ENCODE measurements around the gene ALS2. TPM values are rescaled to one million over a fixed set of nuclear protein-coding genes. Genes with fewer than 3 reads are reported as not detected.
"Not testable (repeated sequence)": the region's sequence is repeated elsewhere in the genome, so short reads cannot be mapped to it uniquely, and the experiment has no call there.

The ALS2 gene
- total RNA-seq, 2 donors from 2014 or later: 14.8 to 16.3 TPM

DNA sequence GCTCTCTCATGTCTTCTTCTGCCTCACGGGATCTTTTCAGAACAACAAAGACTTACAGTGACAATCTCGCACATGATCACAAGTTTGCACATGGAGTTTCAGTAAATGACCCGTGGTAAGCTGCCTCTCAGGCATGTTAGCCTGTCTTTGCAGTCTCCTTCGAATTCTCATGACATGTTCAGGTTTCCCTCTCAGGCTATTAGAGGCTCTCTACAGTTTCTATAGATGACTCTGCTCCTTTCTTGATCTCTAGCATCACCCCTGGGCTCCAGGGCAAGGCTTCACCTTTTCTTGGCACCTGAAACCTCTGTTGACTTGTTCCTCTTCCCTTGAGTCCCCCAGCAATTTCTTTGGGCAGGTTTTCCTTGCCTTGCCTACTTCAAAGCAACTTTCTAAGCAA is 105.3 kb downstream of the ALS2 start:
- Histone ChIP-seq H3K9me3 (no peaks in the 10 kb centered on the region), H3K27ac (no peak overlapping the region), H3K4me1 (replicated peaks) (no peaks in the 10 kb centered on the region), H3K4me3 (no peak overlapping the region), H3K36me3 (no peaks in the 10 kb centered on the region), H3K27me3 (replicated peaks; ENCODE audit: insufficient read depth) (no peaks in the 10 kb centered on the region)
- intact Hi-C loops (cut with DNase I): no loop called here
- WGBS: 44% methylated on average over 4 of the region's 4 CpGs
- TF ChIP-seq, protein P1, sequence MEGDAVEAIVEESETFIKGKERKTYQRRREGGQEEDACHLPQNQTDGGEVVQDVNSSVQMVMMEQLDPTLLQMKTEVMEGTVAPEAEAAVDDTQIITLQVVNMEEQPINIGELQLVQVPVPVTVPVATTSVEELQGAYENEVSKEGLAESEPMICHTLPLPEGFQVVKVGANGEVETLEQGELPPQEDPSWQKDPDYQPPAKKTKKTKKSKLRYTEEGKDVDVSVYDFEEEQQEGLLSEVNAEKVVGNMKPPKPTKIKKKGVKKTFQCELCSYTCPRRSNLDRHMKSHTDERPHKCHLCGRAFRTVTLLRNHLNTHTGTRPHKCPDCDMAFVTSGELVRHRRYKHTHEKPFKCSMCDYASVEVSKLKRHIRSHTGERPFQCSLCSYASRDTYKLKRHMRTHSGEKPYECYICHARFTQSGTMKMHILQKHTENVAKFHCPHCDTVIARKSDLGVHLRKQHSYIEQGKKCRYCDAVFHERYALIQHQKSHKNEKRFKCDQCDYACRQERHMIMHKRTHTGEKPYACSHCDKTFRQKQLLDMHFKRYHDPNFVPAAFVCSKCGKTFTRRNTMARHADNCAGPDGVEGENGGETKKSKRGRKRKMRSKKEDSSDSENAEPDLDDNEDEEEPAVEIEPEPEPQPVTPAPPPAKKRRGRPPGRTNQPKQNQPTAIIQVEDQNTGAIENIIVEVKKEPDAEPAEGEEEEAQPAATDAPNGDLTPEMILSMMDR (IDR thresholded peaks at IDR 0.05): no peak
- TF ChIP-seq POLR2AphosphoS5 (IDR thresholded peaks at IDR 0.05) (no peak), POLR2A (IDR thresholded peaks at IDR 0.05) (no peak)
- no peak for DNase-seq (ENCODE audit: low spot score)

DNA sequence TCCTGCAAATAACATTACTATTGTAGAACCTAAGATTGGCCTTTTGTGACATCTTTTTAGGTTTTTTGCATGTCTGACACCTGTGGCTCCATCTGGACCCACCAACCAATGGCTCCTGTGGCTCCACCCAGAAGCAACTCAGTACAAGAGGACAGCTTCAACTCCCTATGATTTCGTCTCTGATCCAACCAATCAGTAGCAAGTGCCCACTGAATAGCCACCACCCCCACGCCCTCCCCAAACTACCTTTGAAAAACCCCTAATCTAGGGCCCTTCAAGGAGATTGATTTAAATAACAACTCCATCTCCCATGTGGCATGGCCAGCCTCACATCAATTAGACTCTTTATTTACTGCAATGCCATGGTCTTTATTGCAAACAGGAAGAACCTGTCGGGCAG is 105.9 kb downstream of the ALS2 start:
- WGBS: 77% methylated on average over 3 of the region's 3 CpGs
- no peaks in the 10 kb centered on the region for H3K27me3 ChIP-seq (replicated peaks; ENCODE audit: insufficient read depth)
- no peaks in the 10 kb centered on the region for H3K4me1 ChIP-seq (replicated peaks)
- H3K4me3 ChIP-seq: no peak overlapping the region
- no peak overlapping the region for H3K27ac ChIP-seq
- TF ChIP-seq POLR2AphosphoS5 (IDR thresholded peaks at IDR 0.05) (no peak), POLR2A (IDR thresholded peaks at IDR 0.05) (no peak)
- TF ChIP-seq, protein P1 (IDR thresholded peaks at IDR 0.05): no peak
- no peaks in the 10 kb centered on the region for H3K9me3 ChIP-seq
- no peaks in the 10 kb centered on the region for H3K36me3 ChIP-seq
- intact Hi-C loops (cut with DNase I): no loop called here
- DNase-seq (ENCODE audit: low spot score): no peak

DNA sequence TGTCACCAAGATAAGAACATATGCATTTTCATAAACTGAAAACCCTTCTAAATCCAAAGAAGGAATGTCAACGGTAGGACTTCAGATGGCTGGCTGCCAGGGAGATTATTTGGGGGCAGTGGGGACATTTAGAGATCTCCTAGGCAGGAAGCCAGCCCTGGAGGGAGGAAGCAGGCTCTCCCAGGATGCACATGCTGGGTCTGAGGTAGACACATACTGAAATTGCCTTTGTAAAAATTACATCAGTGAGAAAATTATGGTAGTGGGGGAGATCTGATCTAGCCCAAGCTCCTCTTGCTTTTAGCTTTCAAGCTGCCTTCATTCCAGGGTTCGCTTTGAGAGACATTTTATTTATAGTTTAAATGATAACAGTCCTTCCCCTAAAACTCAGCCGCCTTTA is 106.4 kb downstream of the ALS2 start:
- WGBS: 68% methylated on average over 3 of the region's 3 CpGs
- no peaks in the 10 kb centered on the region for H3K27me3 ChIP-seq (replicated peaks; ENCODE audit: insufficient read depth)
- no peak overlapping the region for H3K4me3 ChIP-seq
- intact Hi-C loops (cut with DNase I): no loop called here
- no peaks in the 10 kb centered on the region for H3K9me3 ChIP-seq
- no peak for DNase-seq (ENCODE audit: low spot score)
- TF ChIP-seq, protein P1 (IDR thresholded peaks at IDR 0.05): no peak
- TF ChIP-seq POLR2AphosphoS5 (IDR thresholded peaks at IDR 0.05) (no peak), POLR2A (IDR thresholded peaks at IDR 0.05) (no peak)
- no peaks in the 10 kb centered on the region for H3K4me1 ChIP-seq (replicated peaks)
- no peaks in the 10 kb centered on the region for H3K36me3 ChIP-seq
- H3K27ac ChIP-seq: no peak overlapping the region

DNA sequence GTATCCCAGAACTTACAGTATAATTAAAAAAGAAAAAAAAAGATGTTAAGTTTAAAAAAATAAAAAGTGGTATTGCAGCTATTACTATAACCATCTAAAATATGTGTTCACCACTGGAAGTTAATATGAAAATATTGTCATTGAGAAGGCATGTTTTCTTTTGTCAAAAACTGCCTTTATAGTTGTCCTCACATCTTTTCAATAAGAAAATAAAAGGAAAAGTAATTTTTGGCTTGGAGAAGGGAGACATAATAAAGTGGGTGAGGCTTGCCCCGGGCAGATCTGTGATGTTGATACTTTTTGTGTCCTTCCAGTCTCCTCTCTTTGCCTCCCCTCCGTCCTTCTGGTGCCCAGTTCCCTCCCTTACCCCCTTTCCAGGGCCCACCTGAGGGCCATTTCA is 107.2 kb downstream of the ALS2 start:
- no peak overlapping the region for H3K4me3 ChIP-seq
- no peaks in the 10 kb centered on the region for H3K4me1 ChIP-seq (replicated peaks)
- no peaks in the 10 kb centered on the region for H3K36me3 ChIP-seq
- TF ChIP-seq, protein P1 (IDR thresholded peaks at IDR 0.05): no peak
- TF ChIP-seq POLR2AphosphoS5 (IDR thresholded peaks at IDR 0.05) (no peak), POLR2A (IDR thresholded peaks at IDR 0.05) (no peak)
- no peaks in the 10 kb centered on the region for H3K9me3 ChIP-seq
- no peak for DNase-seq (ENCODE audit: low spot score)
- intact Hi-C loops (cut with DNase I): no loop called here
- no peaks in the 10 kb centered on the region for H3K27me3 ChIP-seq (replicated peaks; ENCODE audit: insufficient read depth)
- H3K27ac ChIP-seq: no peak overlapping the region
- 56% methylated on average over 2 of the region's 2 CpGs for WGBS

DNA sequence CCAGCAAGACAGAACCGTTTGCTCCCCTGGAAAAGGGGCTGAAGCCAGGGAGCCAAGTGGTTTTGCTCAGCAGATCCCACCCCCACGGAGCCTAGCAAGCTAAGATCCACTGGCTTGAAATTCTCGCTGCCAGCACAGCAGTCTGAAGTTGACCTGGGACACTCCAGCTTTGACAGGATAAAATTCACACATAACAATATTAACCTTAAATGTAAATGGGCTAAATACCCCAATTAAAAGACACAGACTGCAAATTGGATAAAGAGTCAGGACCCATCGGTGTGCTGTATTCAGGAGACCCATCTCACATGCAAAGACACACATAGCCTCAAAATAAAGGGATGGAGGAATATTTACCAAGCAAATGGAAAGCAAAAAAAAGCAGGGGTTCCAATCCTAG is 109.5 kb downstream of the ALS2 start:
- H3K27ac ChIP-seq; H3K36me3 ChIP-seq; H3K9me3 ChIP-seq; DNase-seq (ENCODE audit: low spot score); H3K27me3 ChIP-seq (replicated peaks; ENCODE audit: insufficient read depth); intact Hi-C loops (cut with DNase I); H3K4me1 ChIP-seq (replicated peaks); H3K4me3 ChIP-seq: not testable (repeated sequence)
- 53% methylated on average over 4 of the region's 4 CpGs for WGBS

Measured in prostate gland (tissue), 2 donors.